MG63 (cell line): ENCODE results near the gene GJD3. TPM values are rescaled to one million over a fixed set of nuclear protein-coding genes. Genes with fewer than 3 reads are reported as not detected.
"Not testable (repeated sequence)": the region's sequence is repeated elsewhere in the genome, so short reads cannot be mapped to it uniquely, and the experiment has no call there.

Experiments
- DNase-seq: peaks from one replicate; pipeline ENCODE4 v3.0.0-alpha.2; 2020
- H3K27me3 ChIP-seq: fragments of 250-450 bp; sonication (Bioruptor Pico); 2 replicates; pipeline ENCODE4 v1.5.1; 2020; ENCODE audit warnings: mild to moderate bottlenecking, moderate library complexity
- H3K36me3 ChIP-seq: fragments of 250-450 bp; sonication (Bioruptor Pico); 2 replicates; pipeline ENCODE4 v1.5.1; 2020; ENCODE audit warnings: mild to moderate bottlenecking, moderate library complexity
- H3K4me3 ChIP-seq: fragments of 250-450 bp; sonication (Bioruptor Pico); 2 replicates; pipeline ENCODE4 v1.5.1; 2020; ENCODE audit warnings: mild to moderate bottlenecking, moderate library complexity
- H3K9me3 ChIP-seq: fragments of 250-450 bp; sonication (Bioruptor Pico); 2 replicates; pipeline ENCODE4 v1.5.1; 2020; ENCODE audit warnings: mild to moderate bottlenecking, moderate library complexity
- total RNA-seq: library from RNA; depleted of rRNA; stranded (reverse); fragments of >200 nt; shearing (Covaris generic); gene quantifications from 2 replicates; pipeline ENCODE4 v1.2.3, GENCODE V29; 2014; ENCODE audit warnings: low replicate concordance; rRNA removed

The GJD3 gene, protein sequence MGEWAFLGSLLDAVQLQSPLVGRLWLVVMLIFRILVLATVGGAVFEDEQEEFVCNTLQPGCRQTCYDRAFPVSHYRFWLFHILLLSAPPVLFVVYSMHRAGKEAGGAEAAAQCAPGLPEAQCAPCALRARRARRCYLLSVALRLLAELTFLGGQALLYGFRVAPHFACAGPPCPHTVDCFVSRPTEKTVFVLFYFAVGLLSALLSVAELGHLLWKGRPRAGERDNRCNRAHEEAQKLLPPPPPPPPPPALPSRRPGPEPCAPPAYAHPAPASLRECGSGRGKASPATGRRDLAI
- not detected in 2 replicates for total RNA-seq

DNA sequence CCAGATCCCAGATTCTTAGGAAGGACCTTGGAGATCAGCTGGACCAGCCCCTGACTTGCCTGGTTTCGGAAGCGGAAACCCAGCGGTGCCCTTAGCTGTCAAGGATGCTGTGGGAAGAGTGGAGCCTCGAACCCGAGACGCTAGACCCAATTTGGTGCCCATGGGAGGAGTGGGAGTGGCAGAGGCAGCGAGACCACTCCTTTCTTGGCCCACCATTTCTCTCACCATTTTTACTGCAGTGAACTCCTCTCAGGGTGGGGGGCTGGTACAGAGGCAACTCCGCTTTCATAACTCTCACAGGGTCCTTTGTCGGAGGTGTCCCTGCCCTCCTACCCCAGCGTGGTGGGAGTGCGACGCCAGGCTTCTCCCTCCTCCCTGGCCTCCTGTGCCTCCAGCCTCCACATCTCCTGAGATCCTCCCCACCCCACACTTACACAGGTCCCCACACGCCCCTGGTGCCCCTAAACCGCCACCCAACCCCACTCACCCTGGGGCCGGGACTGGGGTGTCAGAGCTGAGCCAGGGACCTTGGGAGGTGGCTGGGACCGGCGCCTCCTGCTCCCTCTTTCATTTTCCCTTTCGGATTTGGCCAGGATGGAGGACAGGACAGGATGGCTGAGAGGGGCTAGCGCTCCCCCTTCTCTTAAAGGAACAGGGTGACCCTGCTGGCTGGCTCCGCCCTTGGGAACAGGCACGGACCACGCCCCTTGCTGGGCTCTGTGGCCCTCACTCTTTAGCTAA is at the start of gene GJD3:
GJD3 (minus strand) TSS at position 617 of the 741 bp plus-strand sequence. CDS start 922 bp downstream, outside the sequence.
- no peaks in the 10 kb centered on the region for H3K27me3 ChIP-seq
- H3K9me3 ChIP-seq = no peaks in the 10 kb centered on the region
- H3K36me3 ChIP-seq = no peaks in the 10 kb centered on the region
- H3K4me3 ChIP-seq = peak within 1 kb of the TSS; percentile 51; the same call in 1 of the 2 replicates
- no peak for DNase-seq

DNA sequence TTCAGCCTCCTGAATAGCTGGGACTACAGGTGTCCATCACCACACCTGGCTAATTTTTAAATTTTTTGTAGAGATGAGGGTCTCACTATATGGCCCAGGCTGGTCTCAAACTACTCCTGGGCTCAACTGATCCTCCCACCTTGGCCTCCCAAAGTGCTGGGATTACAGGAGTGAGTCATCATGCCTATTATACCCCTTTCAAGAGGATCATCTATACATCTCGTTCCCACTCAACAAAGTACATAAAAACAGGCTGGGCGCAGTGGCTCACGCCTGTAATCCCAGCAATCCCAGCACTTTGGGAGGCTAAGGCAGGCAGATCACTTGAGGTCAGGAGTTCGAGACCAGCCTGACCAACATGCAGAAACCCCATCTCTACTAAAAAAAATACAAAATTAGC is 49.8 kb upstream of the GJD3 start:
- H3K9me3 ChIP-seq, DNase-seq, H3K4me3 ChIP-seq, H3K27me3 ChIP-seq: not testable (repeated sequence)
- H3K36me3 ChIP-seq = peaks cover 75% of the 10 kb centered on the region

DNA sequence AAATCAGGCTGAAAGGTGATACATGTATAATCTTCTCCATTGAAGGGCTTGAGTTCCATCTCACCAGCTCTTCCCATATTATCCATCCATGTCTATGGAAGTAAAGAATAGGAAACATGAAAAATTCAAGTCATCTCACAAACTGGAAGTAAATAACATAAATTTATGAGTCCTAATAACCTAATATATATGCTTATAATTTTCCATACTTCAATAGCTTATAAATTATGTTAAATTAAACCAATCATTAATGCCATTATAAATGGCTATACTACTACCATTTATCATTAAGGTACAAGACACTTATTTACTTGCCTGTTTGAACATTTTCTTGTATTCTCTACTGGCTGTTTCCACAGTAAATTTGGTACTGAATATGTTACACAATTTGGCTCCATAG is 48.3 kb upstream of the GJD3 start:
- Histone ChIP-seq H3K27me3 (no peaks in the 10 kb centered on the region), H3K36me3 (peaks cover 90% of the 10 kb centered on the region), H3K9me3 (no peaks in the 10 kb centered on the region), H3K4me3 (no peak overlapping the region)
- DNase-seq = no peak

DNA sequence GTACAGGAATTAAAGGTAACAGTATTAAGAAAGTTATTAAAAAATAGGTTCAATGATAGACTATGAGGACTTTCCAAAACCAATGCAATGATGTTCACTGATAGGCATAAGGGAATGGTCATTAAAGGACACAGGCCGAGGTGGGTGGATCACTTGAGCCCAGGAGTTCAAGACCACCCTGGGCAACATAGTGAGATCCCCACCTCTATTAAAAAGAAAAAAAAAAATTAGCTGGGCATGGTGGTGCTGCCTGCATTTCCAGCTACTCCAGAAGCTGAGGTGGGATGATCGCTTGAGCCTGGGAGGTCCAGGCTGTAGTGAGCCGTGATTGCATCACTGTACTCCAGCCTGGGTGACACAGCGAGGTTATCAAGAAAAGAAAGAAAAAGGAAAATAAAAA is 47.3 kb upstream of the GJD3 start:
- DNase-seq = no peak
- Histone ChIP-seq H3K9me3 (no peaks in the 10 kb centered on the region), H3K4me3 (no peak overlapping the region), H3K27me3 (no peaks in the 10 kb centered on the region), H3K36me3 (peaks cover 99% of the 10 kb centered on the region)

DNA sequence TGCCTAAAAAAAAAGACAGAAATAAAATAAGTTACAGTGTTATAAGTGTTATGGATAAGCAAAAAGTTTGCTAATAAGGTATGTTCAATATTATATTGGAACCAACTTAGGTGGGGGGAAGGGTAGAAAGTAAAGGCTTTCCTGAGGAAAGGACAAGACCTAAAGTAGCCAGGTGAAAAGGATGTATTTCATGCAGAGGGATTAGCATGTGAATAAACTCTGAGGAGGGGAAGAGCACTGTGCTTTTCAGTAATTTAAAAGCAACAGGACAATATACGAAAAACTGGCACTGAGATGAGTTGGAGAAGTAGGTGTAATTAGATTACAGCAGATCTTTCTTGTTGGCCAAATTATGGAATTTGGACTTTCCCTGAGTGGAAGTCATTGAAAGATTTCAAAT is 45.5 kb upstream of the GJD3 start:
- H3K4me3 ChIP-seq = no peak overlapping the region
- H3K27me3 ChIP-seq = no peaks in the 10 kb centered on the region
- H3K9me3 ChIP-seq = no peaks in the 10 kb centered on the region
- no peak for DNase-seq
- H3K36me3 ChIP-seq = peaks cover 96% of the 10 kb centered on the region

DNA sequence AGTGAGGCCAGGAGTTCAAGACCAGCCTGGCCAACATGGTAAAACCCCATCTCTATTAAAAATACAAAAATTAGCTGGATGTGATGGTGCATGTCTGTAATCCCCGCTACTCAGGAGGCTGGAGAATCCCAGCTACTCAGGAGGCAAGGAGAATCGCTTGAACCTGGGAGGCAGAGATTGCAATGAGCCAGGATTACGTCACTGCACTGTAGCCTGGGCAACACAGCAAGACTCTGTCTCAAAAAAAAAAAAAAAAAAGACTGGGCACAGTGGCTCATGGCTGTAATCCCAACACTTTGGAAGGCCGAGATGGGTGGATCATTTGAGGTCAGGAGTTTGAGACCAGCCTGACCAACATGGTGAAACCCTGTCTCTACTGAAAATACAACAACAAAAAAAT is 45.0 kb upstream of the GJD3 start:
- H3K9me3 ChIP-seq, H3K4me3 ChIP-seq, H3K27me3 ChIP-seq, DNase-seq: not testable (repeated sequence)
- H3K36me3 ChIP-seq = peaks cover 93% of the 10 kb centered on the region

DNA sequence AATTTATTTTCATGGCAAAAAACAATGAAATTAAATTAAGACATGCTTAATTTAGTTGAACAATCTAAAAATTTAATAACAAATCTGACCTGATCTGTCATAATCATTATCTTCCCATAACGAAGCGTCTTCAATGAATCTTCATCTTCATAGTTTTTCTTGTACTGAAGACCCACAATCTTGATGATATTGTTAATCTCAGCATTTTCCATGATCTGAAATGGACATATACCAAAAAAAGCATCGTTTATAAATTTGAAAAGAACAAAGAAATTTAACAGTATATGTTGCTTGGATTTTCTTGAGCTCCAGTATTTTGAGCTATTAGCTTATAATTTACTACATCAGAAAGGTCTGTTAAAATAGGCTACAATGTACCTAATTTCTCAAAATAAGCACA is 42.9 kb upstream of the GJD3 start:
- H3K27me3 ChIP-seq = no peaks in the 10 kb centered on the region
- peaks cover 93% of the 10 kb centered on the region for H3K36me3 ChIP-seq
- H3K9me3 ChIP-seq = no peaks in the 10 kb centered on the region

DNA sequence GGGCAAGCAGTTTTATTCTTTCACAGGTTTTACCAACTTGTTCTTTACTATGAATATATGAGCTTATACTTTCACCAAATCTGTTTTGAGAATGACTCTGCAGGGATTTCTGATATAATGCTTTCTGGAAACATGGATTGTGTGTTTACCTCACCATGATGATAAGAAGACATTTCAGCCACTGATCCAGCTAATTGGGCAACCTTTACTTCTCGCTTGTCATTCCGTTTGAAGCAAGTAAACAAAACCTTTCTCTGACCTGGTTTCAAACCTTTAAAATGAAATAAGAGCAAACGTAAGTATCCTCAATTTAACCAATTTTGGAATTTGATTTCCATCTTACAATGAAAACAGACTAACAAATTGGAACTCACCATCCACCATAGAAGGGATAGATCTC is 39.5 kb upstream of the GJD3 start:
- no peak for DNase-seq
- H3K36me3 ChIP-seq = peaks cover 94% of the 10 kb centered on the region
- H3K9me3 ChIP-seq = no peaks in the 10 kb centered on the region
- H3K27me3 ChIP-seq = no peaks in the 10 kb centered on the region
- no peak overlapping the region for H3K4me3 ChIP-seq

More for the DNA sequence above, 42.9 kb upstream of the GJD3 start:
- H3K4me3 ChIP-seq = no peak overlapping the region
- DNase-seq = no peak

DNA sequence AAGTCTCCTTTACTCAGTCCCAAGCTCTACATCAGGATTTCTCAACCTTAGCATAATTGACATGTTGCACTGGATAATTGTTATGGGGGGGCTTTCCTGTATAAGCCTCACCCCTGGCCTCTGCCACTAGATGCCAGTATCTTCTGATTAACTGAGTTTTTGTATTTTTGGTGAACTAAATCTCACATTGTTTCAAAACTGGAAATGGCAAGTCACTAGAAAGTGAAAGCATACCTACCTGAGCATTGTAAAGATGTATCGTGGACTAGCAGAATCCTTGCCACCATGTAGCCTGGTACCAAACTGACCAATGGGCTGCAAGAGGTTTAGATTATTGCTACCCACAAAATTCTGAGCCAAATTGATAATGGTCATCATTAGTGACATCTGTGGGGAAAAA is 38.1 kb upstream of the GJD3 start:
- H3K36me3 ChIP-seq = peaks cover 94% of the 10 kb centered on the region
- no peaks in the 10 kb centered on the region for H3K27me3 ChIP-seq
- H3K9me3 ChIP-seq = no peaks in the 10 kb centered on the region
- no peak overlapping the region for H3K4me3 ChIP-seq
- DNase-seq = no peak

DNA sequence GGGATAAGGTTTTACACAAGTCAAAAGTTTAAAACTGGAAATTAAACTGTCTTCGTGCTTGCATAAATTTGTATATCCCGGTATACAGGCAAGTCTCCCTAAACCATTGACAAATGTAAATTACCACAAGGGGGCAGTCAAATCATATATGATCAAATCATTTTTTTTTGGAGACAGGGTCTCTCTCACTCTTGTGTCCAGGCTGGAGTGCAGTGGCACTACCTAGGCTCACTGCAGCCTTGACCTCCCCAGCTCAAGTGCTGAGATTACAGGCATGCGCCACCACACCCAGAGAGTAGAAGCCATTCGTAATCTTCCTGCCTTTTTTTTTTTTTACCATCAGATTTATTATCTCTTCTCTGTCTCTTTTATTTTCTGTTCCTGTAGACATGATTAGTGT is 34.6 kb upstream of the GJD3 start:
- Histone ChIP-seq H3K9me3 (no peaks in the 10 kb centered on the region), H3K36me3 (peaks cover 100% of the 10 kb centered on the region), H3K4me3 (no peak overlapping the region), H3K27me3 (no peaks in the 10 kb centered on the region)
- DNase-seq = no peak

DNA sequence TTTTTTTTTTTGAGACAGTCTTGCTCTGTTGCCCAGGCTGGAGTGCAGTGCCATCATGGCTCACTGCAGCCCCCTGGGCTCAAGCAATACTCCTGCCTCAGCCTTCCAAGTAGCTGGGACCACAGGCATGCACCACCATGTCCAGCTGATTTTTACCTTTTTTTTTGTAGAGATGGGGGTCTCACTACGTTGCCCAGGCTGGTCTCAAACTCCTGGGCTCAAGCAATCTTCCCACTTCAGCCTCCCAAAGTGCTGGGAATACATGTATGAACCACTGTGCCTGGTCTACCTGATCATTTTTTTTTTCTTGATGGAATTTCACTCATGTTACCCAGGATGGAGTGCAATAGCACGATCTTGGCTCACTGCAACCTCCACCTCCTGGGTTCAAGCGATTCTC is 22.0 kb upstream of the GJD3 start:
- H3K9me3 ChIP-seq, H3K27me3 ChIP-seq, DNase-seq, H3K4me3 ChIP-seq: not testable (repeated sequence)
- H3K36me3 ChIP-seq = peaks cover 56% of the 10 kb centered on the region

DNA sequence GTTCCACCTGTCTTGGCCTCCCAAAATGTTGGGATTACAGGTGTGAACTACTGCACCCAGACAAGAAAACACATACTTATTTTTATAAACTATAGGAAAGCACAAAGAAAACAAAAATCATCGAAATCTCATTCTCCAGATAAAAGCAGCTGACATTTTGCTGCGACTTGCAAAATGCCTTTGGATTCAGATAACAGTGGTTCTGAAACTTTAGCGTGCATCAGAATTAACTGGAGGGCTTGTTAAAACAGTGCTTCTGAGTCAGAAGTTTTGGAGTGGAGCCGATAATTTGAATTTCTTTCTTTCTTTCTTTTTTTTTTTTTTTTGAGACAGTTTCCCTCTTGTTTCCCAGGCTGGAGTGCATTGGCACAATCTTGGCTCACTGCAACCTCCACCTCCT is 17.7 kb upstream of the GJD3 start:
- H3K27me3 ChIP-seq = no peaks in the 10 kb centered on the region
- no peak overlapping the region for H3K4me3 ChIP-seq
- H3K9me3 ChIP-seq = no peaks in the 10 kb centered on the region
- no peak for DNase-seq
- H3K36me3 ChIP-seq = peaks cover 15% of the 10 kb centered on the region

DNA sequence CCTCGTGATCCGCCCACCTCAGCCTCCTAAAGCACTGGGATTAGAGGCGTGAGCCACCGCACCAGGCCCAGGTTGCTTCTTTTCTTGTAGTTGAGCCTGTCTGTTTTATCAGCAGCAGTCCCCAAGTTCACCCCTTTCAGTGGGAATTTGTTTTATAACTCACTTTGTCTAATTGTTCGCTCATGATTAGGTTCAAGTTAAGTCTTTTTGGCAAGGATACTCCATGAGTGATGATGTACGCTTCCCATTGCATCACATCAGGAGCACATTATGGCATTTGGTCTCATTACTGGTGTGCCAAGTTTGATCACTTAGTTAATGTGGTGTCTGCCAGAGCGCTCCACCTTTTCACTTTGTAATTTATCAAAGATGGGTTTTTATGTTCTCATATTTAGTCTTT is 14.4 kb upstream of the GJD3 start:
- DNase-seq = no peak
- peaks cover 6% of the 10 kb centered on the region for H3K36me3 ChIP-seq
- no peak overlapping the region for H3K4me3 ChIP-seq
- no peaks in the 10 kb centered on the region for H3K27me3 ChIP-seq
- H3K9me3 ChIP-seq = peaks cover 6% of the 10 kb centered on the region; the same call in 1 of the 2 replicates

DNA sequence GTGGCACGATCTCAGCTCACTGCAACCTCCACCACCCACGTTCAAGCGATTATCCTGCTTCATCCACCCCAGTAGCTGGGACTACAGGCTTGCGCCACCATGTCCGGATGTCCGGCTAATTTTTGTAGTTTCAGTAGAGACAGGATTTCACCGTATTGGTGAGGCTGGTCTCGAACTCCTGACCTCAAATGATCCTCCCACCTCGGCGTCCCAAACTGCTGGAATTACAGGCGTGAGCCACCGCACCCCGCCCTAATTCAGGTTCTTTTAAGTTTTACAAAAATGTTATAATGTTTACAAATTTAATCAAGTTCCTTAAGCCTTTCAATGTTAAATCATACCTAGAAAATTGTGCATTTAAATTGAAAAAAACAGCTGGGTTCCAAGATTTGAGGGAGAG is 13.3 kb upstream of the GJD3 start:
- no peak overlapping the region for H3K4me3 ChIP-seq

DNA sequence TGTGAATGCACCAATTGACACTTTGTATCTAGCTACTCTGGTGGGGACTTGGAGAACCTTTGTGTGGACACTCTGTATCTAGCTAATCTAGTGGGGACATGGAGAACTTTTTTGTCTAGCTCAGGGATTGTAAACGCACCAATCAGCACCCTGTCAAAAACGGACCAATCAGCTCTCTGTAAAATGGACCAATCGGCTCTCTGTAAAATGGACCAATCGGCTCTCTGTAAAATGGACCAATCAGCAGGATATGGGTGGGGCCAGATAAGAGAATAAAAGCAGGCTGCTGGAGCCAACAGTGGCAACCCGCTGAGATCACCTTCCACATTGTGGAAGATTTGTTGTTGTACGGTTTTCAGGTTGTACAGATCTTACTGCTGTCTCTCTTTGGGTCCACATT is 12.0 kb upstream of the GJD3 start:
- H3K4me3 ChIP-seq, H3K36me3 ChIP-seq, DNase-seq, H3K27me3 ChIP-seq: not testable (repeated sequence)
- H3K9me3 ChIP-seq = peaks cover 14% of the 10 kb centered on the region

More for the DNA sequence above, 13.3 kb upstream of the GJD3 start:
- Histone ChIP-seq H3K36me3 (no peaks in the 10 kb centered on the region), H3K9me3 (peaks cover 6% of the 10 kb centered on the region; the same call in 1 of the 2 replicates), H3K27me3 (no peaks in the 10 kb centered on the region)
- DNase-seq = no peak

DNA sequence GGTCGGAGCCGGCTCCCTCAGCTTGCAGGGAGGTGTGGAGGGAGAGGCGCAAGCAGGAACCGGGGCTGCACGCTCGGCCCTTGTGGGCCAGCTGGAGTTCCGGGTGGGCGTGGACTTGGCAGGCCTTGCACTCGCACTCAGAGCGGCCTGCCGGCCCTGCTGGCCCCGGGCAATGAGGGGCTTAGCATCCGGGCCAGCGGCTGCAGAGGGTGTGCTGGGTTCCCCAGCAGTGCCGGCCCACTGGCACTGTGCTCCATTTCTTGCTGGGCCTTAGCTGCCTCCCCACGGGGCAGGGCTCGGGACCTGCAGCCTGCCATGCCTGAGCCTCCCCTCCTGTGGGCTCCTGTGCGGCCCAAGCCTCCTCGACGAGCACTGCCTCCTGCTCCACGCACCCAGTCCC is 11.2 kb upstream of the GJD3 start:
- not testable (repeated sequence) for H3K36me3 ChIP-seq, DNase-seq, H3K4me3 ChIP-seq, H3K27me3 ChIP-seq
- H3K9me3 ChIP-seq = peaks cover 20% of the 10 kb centered on the region

DNA sequence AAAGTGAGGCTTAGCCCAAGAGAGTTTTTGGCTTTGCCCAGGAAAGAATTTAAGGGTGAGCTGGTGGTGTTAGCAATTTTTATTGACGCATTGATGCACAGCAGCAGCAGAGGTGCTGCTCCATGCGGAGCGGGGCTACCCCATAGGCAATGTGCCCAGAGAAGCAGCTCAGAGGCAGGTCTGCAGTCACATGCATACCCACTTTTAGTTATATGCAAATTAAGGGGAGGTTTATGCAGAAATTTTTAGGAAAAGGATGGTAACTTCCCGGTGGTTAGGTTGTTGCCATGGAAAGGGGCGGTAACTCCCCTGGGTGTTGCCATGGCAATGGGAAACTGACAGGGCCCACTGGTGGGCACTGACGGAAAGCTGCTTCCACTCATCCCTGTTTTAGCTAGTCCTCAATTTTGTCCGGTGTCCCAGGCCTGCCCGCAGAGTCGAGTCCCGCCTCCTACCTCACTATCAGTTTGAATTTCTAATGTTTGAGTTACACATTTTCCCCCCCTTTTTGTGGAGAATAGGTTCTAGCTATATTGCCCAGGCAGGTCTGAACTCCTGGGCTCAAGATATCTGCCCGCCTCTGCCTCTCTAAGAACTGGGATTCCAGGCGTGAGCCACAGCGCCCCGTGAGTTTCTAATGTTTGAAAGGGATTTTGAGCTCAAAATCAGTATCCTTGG is 10.4 kb upstream of the GJD3 start:
- Histone ChIP-seq H3K27me3 (no peaks in the 10 kb centered on the region), H3K4me3 (no peak overlapping the region), H3K36me3 (no peaks in the 10 kb centered on the region), H3K9me3 (peaks cover 21% of the 10 kb centered on the region)
- DNase-seq = no peak
